HG03442 (cell line): ENCODE measurements around the gene CBX7.

Experiments used
- ATAC-seq: cut with Tn5 transposase; IDR thresholded peaks from one replicate; pipeline ENCODE4 v1.9.1; 2021; ENCODE audit warnings: mild to moderate bottlenecking, moderate library complexity; ENCODE audit not compliant: unreplicated experiment

CBX7 gene

GRCh38 chr22:39094717-39095389 lies 57.6 kb downstream of the CBX7 start:
- no peak for ATAC-seq

DNA sequence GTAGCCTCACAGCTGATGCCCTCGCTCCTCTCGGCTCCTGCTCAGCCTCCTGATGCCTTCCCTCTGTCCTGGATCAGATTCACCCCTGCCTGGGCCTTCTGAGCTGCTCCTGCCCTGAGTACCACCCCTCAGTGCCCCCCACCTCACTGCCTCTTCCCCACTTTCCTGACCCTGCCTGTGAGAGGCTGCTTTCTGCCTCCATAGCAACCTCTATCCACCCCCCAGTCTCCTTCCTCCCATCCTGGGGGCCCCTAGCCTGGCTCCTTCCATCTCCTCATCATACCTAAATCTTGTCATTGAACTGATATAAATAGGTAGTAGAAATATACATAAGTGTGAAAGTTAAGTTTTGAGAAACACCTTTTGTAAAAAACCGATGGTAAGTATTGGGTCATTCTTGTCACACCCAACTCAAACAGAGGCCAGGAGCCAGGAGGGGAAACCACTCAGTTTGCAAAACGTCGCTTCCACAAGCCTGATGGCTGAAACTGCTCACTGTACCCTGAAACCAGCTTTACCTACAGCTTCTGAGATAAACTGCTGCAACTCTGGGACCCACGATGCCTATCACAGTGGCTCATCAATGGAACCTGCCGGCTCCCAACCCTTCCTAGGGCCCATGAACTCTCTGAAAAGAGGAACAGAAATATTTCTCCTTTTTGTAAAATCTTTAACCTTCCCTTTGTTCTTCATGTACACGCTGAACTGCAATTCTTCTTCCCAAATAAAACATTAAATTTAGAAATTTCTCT lies 60.2 kb downstream of the CBX7 start:
- no peak for ATAC-seq

DNA sequence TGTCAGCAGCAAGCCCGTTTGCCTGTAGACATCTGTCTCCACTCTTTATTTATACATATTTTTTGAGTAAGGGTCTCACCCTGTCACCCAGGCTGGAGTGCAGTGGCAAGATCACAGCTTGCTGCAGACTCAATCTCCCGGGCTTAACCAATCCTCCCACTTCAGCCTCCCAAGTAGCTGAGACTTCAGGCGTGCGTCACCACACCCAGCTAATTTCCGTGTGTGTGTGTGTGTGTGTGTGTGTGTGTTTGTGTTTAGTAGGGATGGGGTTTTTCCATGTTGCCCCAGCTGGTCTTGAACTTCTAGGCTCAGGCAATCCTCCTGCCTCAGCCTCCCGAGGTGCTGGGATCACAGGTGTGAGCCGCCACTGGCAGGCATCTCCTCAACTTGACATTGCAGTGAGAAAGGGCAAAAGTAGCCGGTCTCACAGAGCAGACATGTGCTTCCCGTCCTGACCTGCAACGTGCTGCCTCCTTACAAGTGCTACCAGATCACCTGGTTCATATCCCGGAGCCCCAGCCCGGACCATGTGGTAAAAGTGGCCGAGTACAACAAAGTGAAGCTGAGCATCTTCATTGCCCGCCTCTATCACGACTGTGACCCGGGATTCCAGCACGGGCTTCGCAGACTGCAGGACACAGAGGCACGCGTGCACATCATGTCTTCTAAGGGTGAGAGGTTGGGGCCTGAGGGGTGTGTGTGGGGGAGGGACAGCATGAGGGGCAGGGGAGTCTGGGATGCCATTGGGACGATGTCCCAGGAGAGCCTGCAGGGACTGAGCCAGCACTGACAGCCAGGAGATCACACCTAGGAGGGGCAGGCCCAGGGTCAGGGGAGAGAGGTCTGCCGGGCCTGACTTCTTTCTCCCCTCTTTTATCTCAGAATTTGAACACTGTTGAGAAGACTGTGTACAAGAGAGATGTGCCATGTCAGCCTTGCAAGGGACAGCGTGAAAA lies 61.1 kb downstream of the CBX7 start:
- ATAC-seq: no peak

DNA sequence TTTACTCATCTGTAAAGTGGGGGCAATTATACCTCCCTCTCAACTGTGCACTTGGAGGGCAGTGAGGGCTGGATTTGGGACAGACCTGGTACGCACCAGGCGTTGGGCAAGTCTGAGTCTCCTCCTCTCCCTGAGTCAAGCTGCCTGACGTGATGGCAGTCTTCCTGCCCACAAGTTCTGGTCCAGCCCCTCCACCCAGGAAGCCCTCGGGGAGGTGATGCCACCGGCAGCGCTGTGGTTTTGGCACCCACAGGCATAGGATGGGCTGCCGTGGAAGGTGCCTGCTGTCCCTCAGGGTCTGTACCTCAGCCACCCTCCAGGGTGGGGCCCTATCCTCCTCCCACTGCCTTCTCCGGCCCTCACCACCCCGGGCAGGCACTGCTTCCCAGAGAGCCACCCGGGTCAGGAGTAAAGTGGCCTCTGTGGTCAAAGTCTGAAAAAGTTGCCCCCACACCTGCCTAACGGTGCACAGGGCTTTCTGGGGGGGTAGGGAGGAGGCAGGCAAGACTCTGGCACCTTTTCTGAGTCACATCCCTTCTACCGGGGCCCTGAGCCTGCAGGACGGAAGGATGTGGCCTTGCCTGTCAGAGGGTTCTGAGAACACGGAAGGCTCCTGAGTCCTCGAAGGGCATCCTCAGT lies 61.9 kb downstream of the CBX7 start:
- no peak for ATAC-seq

GRCh38 chr22:39089928-39090327 lies 62.6 kb downstream of the CBX7 start:
- ATAC-seq: no peak

- no peak for ATAC-seq
These were observed 63.8 kb downstream of the CBX7 start for GRCh38 chr22:39088685-39089032.

DNA sequence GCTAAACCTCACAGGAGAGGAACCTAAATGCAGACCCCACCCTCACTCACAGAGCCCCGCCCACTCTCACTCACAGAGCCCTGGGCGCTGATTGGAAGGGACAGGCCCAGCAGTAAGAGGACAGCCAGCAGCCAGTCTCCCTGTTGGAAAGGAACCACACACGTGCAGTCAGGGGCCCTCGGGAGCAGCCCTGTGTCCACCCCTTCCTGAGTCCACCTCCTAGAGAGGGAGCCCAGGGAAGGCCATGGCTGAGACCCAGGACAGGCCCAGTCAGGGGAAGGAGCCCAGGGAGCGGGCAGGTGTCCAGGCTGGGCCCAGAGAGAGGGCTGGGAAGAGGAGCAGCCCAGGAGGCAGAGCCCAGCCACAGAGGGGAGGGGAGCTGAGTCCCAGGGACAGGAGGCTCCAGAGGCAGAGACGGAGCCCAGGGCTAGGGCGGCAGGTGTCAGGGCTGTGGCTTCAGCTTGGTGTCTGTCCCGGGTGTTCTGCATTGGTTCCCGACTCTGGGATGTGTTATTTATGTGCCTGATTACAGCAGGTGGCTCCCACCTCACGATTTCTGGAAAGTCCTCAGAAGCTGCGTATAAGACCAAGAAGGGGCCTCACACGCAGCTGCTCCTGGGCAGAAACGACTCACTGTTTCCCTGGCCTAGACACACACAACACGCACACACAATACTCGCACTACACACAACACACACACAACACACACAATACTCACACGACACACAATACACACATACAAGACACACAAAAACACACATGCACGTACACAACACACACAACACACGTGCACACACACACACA lies 64.4 kb downstream of the CBX7 start:
- ATAC-seq: no peak

DNA sequence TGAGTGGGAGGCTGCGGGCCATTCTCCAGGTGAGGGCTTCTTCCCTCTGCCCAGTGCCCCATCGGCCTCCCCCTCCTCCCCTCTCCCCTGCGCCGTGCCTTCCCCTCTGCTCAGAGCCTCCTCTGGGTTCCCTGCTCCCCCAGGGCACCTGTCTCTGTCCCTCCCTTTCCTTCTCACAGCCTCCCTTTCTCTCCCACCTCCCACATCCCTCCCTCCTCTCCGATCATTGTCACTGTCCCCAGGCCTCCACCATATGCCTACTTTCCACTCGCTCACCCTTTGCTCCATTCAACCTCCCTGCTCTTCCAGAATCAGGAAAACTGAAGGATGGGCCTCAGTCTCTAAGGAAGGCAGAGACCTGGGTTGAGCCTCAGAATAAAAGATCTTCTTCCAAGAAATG lies 65.4 kb downstream of the CBX7 start:
- ATAC-seq: no peak

DNA sequence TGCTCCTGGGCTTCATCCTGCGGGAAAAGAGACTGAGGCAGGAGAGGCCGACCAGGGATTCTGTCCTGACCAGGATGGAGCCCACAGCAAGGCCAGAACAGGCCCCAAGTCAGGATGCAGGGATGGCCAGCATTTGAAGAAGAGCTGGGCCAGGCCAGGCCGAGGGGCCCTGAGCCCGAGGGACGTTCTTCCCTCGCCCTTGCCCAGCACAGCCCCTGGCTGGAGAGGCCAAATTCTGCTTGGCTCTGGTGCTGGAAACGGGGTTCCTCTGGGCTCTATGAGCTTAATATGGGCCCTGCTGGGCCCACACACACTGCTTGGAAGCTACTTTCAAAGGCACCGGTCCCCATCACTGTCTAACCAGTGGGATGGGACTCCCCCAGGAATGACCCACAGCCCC lies 67.8 kb downstream of the CBX7 start:
- no peak for ATAC-seq

DNA sequence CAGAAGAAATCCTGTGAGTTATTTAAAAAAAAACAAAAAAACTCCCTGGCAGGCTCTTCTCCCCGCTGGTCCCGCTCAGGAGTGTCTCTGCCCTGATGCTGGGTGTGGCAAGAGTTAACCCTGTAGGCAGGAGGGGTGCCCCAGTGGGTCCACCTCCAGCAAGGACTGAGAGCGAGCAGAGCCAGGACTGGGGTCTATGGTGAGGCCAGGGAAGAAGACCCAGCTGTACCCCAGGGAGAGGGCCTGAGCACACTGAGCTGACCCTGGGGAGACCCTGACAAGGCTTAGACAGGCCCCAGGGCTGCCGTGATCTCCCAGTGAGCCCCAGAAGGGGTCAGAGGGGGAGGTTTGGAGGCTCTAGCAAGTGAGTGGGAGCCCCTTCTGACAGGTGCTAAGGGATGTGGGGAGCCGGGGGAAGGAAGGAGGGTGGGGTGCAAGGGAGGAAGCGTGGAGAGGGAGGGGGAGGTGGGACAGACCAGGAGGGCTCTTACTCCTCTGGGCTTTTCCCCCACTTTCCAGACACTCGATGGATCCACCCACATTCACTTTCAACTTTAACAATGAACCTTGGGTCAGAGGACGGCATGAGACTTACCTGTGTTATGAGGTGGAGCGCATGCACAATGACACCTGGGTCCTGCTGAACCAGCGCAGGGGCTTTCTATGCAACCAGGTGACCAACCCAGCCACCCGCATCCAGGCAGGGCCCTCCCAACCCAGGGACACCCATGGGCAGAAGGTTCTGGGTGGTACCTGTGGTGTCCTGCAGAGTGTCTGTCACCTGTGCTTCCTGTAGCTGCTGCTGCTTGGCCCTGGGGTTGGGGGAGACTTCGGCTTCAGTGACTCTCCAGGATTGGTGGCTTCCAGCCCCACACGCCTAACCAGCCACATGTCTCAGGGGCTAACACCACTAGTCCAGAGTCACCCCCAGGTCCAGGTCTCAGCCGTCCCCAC lies 69.0 kb downstream of the CBX7 start:
- no peak for ATAC-seq

DNA sequence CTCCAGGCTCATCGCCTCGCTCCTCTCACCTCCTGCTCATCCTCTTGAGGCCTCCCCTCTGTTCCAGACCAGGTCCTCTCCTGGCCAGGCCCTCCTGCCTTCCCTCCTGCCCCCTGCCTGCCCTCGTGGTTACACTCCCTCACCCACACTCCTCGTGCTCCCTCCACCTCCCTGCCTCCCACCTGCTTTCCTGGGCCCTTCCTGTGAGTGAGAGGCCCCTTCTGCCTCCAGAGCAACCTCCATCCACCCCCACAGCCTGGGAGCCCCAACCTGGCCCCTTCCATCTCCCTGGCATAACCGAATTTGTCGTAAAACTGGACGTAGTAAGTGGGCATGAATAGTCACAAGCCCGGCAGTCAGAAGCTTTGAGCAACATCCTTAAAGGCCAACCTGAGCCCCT lies 70.9 kb downstream of the CBX7 start:
- ATAC-seq: no peak

- ATAC-seq: no peak
These were observed 71.5 kb downstream of the CBX7 start for GRCh38 chr22:39081016-39081415.
